ENCODE results near the gene PLOD3. TPM values are rescaled to one million over a fixed set of nuclear protein-coding genes. Genes with fewer than 3 reads are reported as not detected.

The PLOD3 gene
- total and polyA plus RNA-seq, 2 donors (not counting 1 experiment from before 2014, with no cell fraction given): 40.1 to 47.5 TPM

GRCh38 chr7:101169110-101169837, 48.1 kb downstream of the PLOD3 start:
- CTCF ChIA-PET: interaction anchor here (1.0 to 2.7 kb wide), 5 partner anchors 13 to 274 kb away, joined by 3 to 23 read pairs (median 5); no protein-coding TSS in a partner anchor
- no peak for TF ChIP-seq CTCF (IDR thresholded peaks at IDR 0.05)
- no peak for TF ChIP-seq EZH2 (IDR thresholded peaks at IDR 0.05; ENCODE audit: borderline replicate concordance, insufficient read depth, low read depth, low read length, poor library complexity, severe bottlenecking)
- Mint-ChIP-seq H3K4me1 (peaks cover 62% of the 10 kb centered on the region), H3K4me3 (peak overlapping the region; percentile 49), H3K9me3 (ENCODE audit: insufficient read depth) (no peaks in the 10 kb centered on the region), H3K27ac (peak overlapping the region; percentile 60), H3K27me3 (peaks cover 76% of the 10 kb centered on the region)
- Histone ChIP-seq H3K4me2 (replicated peaks; ENCODE audit: low read depth, low read length, poor library complexity, severe bottlenecking) (peak overlapping the region; percentile 45), H3K27me3 (replicated peaks in 1 of 4; ENCODE audit: control extremely low read depth in 1 of 4, control insufficient read depth in 3 of 4, insufficient read depth in 4 of 4, low read length in 3 of 4) (peaks cover 0 to 99% (median 79%) of the 10 kb centered on the region in 4 experiments), H3K4me3 (ENCODE audit: control extremely low read depth in 1 of 5, extremely low read depth in 1 of 5, insufficient read depth in 1 of 5, low read depth in 2 of 5, low read length in 4 of 5) (no peak overlapping the region), H3K9me3 (ENCODE audit: control extremely low read depth in 1 of 3, control insufficient read depth in 2 of 3, insufficient read depth in 1 of 3, low read length in 2 of 3) (peaks cover 0 to 66% (median 4%) of the 10 kb centered on the region in 3 donors), H2AFZ (ENCODE audit: insufficient read depth, low read depth, low read length, poor library complexity, severe bottlenecking) (no peak overlapping the region), H3K4me1 (ENCODE audit: control insufficient read depth in 2 of 2, insufficient read depth in 2 of 2, low read length in 2 of 2) (peaks cover 76 to 88% of the 10 kb centered on the region in 2 donors), H3K9ac (ENCODE audit: low read length) (no peak overlapping the region), H4K20me1 (ENCODE audit: control insufficient read depth, insufficient read depth, low read length, poor library complexity, severe bottlenecking) (peaks cover 24% of the 10 kb centered on the region), H3K36me3 (replicated peaks in 1 of 2; ENCODE audit: control extremely low read depth in 1 of 2, control insufficient read depth in 1 of 2, extremely low read depth in 1 of 2, insufficient read depth in 2 of 2, low read length in 1 of 2) (no peaks in the 10 kb centered on the region), H3K79me2 (ENCODE audit: control insufficient read depth, insufficient read depth, low read length) (no peaks in the 10 kb centered on the region), H3K27ac (ENCODE audit: low read length in 2 of 2) (no peak overlapping the region)
- POLR2A ChIA-PET: no interaction called here
- no peak for ATAC-seq (ENCODE audit: low read depth)
- DNase-seq: no peak
- intact Hi-C loops (cut with micrococcal nuclease): no loop called here
- 2% methylated on average over 13 of the region's 18 CpGs for WGBS (ENCODE audit: insufficient coverage)

- no peak for DNase-seq
- H3K27ac ChIP-seq (ENCODE audit: low read length in 2 of 2): no peak overlapping the region
- TF ChIP-seq EZH2 (IDR thresholded peaks at IDR 0.05; ENCODE audit: borderline replicate concordance, insufficient read depth, low read depth, low read length, poor library complexity, severe bottlenecking) (no peak), CTCF (IDR thresholded peaks at IDR 0.05) (no peak)
- H3K79me2 ChIP-seq (ENCODE audit: control insufficient read depth, insufficient read depth, low read length): no peaks in the 10 kb centered on the region
- CTCF ChIA-PET: interaction anchor here (1.0 to 1.6 kb wide), 5 partner anchors 12 to 274 kb away, joined by 3 to 7 read pairs (median 3); no protein-coding TSS in a partner anchor
- no CpG with 5 or more reads among the region's 6 CpGs for WGBS (ENCODE audit: insufficient coverage)
- peaks cover 57% of the 10 kb centered on the region for H3K4me1 Mint-ChIP-seq
- no peak overlapping the region for H3K9ac ChIP-seq (ENCODE audit: low read length)
- ATAC-seq (ENCODE audit: low read depth): no peak
- POLR2A ChIA-PET: no interaction called here
- H3K27me3 ChIP-seq (replicated peaks in 1 of 4; ENCODE audit: control extremely low read depth in 1 of 4, control insufficient read depth in 3 of 4, insufficient read depth in 4 of 4, low read length in 3 of 4): peaks cover 0 to 98% (median 76%) of the 10 kb centered on the region in 4 experiments
- H3K36me3 ChIP-seq (replicated peaks in 1 of 2; ENCODE audit: control extremely low read depth in 1 of 2, control insufficient read depth in 1 of 2, extremely low read depth in 1 of 2, insufficient read depth in 2 of 2, low read length in 1 of 2): no peaks in the 10 kb centered on the region
- H3K4me1 ChIP-seq (ENCODE audit: control insufficient read depth in 2 of 2, insufficient read depth in 2 of 2, low read length in 2 of 2): peaks cover 74 to 88% of the 10 kb centered on the region in 2 donors
- H2AFZ ChIP-seq (ENCODE audit: insufficient read depth, low read depth, low read length, poor library complexity, severe bottlenecking): no peak overlapping the region
- no peak overlapping the region for H3K27ac Mint-ChIP-seq
- H3K4me2 ChIP-seq (replicated peaks; ENCODE audit: low read depth, low read length, poor library complexity, severe bottlenecking): no peak overlapping the region
- peaks cover 0 to 63% (median 3%) of the 10 kb centered on the region in 3 donors for H3K9me3 ChIP-seq (ENCODE audit: control extremely low read depth in 1 of 3, control insufficient read depth in 2 of 3, insufficient read depth in 1 of 3, low read length in 2 of 3)
- no peak overlapping the region for H3K4me3 ChIP-seq (ENCODE audit: control extremely low read depth in 1 of 5, extremely low read depth in 1 of 5, insufficient read depth in 1 of 5, low read depth in 2 of 5, low read length in 4 of 5)
- H3K27me3 Mint-ChIP-seq: peaks cover 71% of the 10 kb centered on the region
- intact Hi-C loops (cut with micrococcal nuclease): no loop called here
- H3K9me3 Mint-ChIP-seq (ENCODE audit: insufficient read depth): no peaks in the 10 kb centered on the region
- H3K4me3 Mint-ChIP-seq: peak overlapping the region; percentile 47
- peaks cover 26% of the 10 kb centered on the region for H4K20me1 ChIP-seq (ENCODE audit: control insufficient read depth, insufficient read depth, low read length, poor library complexity, severe bottlenecking)
These were observed 48.9 kb downstream of the PLOD3 start for GRCh38 chr7:101168412-101169049.

Data from B cell (primary cell).